Astrocyte (in vitro differentiated cells and primary cell): ENCODE results near the gene FAM13A.

ENCODE experiments used
- EZH2 ChIP-seq: IDR thresholded peaks from 2 replicates; pipeline ENCODE4 v1.6.1; 2012; ENCODE audit warnings: mild to moderate bottlenecking, low read length, inconsistent platforms; ENCODE audit not compliant: insufficient read depth
- TF ChIP-seq, protein P1 (sequence below): IDR thresholded peaks from 2 replicates; pipeline ENCODE4 v1.5.1; 2011; ENCODE audit warnings: low read depth, mild to moderate bottlenecking, inconsistent platforms, low read length, moderate library complexity; ENCODE audit not compliant: insufficient read depth

- TF ChIP-seq, protein P1, sequence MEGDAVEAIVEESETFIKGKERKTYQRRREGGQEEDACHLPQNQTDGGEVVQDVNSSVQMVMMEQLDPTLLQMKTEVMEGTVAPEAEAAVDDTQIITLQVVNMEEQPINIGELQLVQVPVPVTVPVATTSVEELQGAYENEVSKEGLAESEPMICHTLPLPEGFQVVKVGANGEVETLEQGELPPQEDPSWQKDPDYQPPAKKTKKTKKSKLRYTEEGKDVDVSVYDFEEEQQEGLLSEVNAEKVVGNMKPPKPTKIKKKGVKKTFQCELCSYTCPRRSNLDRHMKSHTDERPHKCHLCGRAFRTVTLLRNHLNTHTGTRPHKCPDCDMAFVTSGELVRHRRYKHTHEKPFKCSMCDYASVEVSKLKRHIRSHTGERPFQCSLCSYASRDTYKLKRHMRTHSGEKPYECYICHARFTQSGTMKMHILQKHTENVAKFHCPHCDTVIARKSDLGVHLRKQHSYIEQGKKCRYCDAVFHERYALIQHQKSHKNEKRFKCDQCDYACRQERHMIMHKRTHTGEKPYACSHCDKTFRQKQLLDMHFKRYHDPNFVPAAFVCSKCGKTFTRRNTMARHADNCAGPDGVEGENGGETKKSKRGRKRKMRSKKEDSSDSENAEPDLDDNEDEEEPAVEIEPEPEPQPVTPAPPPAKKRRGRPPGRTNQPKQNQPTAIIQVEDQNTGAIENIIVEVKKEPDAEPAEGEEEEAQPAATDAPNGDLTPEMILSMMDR = no peak
- no peak for TF ChIP-seq EZH2
Observed at GRCh38 chr4:88705223-88705622, 351.8 kb downstream of the FAM13A start.
